GM12874 (cell line): ENCODE results near the gene SHISA6.

Experiments
- TF ChIP-seq, protein P1 (sequence below): IDR thresholded peaks from 2 replicates; pipeline ENCODE4 v1.5.1; 2011; ENCODE audit warnings: low read depth, mild to moderate bottlenecking, control low read depth, low read length, moderate library complexity; ENCODE audit not compliant: insufficient read depth

The SHISA6 gene

GRCh38 chr17:11612956-11613355 lies 371.9 kb downstream of the SHISA6 start:
- TF ChIP-seq, protein P1, sequence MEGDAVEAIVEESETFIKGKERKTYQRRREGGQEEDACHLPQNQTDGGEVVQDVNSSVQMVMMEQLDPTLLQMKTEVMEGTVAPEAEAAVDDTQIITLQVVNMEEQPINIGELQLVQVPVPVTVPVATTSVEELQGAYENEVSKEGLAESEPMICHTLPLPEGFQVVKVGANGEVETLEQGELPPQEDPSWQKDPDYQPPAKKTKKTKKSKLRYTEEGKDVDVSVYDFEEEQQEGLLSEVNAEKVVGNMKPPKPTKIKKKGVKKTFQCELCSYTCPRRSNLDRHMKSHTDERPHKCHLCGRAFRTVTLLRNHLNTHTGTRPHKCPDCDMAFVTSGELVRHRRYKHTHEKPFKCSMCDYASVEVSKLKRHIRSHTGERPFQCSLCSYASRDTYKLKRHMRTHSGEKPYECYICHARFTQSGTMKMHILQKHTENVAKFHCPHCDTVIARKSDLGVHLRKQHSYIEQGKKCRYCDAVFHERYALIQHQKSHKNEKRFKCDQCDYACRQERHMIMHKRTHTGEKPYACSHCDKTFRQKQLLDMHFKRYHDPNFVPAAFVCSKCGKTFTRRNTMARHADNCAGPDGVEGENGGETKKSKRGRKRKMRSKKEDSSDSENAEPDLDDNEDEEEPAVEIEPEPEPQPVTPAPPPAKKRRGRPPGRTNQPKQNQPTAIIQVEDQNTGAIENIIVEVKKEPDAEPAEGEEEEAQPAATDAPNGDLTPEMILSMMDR, result no peak
